Measurements from ENCODE around the gene RPTN.
A peak's percentile ranks its signal among the peaks of the same experiment; 100 is the strongest.

Gene RPTN

DNA sequence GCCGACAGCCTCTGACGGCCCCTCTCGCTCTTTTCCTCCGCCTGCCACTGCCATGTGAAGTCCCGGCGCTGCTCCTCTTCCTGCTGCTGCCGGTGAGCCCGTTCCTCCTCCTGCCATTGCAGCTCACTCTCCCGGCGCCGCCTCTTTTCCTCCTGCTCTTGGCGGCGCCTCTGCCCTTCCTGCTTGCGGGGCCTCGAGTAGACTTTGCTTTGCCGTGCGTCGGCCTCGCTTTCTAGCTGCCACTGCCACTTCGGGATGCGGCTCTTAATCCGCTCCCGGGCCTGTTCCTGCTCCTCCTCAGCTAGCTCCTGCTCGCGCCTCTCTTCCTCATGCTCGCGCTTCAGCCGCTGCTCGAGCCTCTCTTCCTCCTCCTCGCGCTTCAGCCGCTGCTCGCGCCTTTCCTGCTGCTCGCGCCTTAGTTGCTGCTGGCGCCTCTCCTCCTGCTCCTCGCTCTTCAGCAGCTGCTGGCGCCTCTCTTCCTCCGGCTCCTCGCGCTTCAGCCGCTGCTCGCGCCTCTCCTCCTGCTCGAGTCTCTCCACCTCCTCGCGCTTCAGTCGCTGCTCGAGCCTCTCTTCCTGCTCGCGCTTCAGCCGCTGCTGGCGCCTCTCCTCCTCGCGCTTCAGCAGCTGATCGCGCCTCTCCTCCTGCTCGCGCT is 48.0 kb downstream of the RPTN start:
- DNase-seq, result peak; percentile 45 to 48

DNA sequence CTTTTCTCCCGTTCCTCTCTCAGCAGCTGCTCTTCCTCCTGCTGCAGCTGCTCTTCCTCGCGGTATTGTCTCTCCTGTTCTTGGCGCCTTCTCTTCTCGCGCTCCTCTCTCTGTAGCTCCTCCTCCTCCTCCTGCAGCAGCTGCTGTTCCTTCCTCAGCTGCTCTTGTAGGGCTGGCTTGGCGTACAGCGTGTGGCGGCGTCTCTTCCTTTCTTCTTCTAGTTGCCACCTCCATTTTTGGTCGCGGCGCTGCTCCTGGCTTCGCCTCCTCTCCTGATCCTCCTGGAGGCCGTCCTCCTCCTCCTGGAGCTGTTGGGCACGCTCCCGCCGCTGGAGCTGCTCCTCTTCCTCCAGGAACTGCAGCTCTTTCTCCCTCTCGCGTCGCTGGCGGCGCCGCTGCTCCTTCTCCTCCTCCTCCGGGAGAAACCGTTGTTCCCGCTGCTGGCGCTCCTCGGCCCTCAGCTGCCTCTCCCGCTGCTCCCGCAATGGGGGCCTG is 48.6 kb downstream of the RPTN start:
- DNase-seq, result peak; percentile 37 to 48

DNA sequence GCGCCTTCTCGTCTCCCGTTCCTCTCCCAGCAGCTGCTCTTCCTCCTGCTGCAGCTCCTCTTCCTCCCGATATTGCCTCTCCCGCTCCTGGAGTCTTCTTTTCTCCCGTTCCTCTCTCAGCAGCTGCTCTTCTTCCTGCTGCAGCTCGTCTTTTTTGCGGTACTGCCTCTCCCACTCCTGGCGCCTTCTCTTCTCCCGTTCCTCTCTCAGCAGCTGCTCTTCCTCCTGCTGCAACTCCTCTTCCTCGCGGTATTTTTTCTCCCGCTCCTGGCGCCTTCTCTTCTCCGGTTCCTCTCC is 49.1 kb downstream of the RPTN start:
- DNase-seq, result no peak

DNA sequence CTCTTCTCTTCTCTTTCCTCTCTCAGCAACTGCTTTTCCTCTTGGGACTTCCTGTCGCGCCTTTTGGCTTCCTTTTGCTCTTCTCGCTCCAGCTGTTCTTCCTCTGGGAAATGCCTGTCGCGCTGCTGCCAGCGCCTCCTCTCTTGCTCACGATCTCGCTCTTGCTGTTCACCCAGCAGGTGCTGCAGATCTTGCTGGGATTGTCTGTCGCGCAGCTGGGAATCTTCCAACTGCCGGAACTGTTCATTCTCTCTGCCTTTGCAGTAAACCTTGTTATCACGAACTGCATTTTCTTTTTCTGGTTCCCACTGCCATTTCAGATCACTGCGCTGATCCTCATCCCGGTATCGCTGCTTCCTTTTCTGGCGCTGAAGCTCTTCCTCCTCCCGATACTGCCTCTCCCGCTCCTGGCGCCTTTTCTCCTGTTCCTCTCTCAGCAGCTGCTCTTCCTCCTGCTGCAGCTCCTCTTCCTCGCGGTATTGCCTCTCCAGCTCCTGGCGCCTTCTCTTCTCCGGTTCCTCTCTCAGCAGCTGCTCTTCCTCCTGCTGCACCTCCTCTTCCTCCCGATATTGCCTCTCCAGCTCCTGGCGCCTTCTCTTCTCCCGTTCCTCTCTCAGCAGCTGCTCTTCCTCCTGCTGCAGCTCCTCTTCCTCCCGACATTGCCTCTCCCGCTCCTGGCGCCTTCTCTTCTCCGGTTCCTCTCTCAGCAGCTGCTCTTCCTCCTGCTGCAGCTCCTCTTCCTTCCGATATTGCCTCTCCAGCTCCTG is 49.6 kb downstream of the RPTN start:
- peak in 1 of 2 experiments; percentile 6 for DNase-seq

DNA sequence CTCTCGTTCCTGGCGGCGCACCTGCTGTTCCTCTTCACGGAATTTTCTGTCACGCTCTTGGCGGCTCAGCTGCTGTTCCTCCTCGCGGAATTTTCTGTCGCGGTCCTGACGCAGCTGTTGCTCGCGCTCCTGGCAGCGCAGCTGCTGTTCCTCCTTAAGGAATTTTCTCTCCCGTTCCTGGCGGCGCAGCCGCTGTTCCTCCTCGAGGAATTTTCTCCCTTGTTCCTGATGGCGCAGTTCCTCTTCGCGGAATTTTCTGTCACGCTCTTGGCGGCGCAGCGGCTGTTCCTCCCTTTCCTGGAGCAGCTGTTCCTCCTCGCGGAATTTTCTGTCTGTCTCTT is 50.2 kb downstream of the RPTN start:
- no peak for DNase-seq

DNA sequence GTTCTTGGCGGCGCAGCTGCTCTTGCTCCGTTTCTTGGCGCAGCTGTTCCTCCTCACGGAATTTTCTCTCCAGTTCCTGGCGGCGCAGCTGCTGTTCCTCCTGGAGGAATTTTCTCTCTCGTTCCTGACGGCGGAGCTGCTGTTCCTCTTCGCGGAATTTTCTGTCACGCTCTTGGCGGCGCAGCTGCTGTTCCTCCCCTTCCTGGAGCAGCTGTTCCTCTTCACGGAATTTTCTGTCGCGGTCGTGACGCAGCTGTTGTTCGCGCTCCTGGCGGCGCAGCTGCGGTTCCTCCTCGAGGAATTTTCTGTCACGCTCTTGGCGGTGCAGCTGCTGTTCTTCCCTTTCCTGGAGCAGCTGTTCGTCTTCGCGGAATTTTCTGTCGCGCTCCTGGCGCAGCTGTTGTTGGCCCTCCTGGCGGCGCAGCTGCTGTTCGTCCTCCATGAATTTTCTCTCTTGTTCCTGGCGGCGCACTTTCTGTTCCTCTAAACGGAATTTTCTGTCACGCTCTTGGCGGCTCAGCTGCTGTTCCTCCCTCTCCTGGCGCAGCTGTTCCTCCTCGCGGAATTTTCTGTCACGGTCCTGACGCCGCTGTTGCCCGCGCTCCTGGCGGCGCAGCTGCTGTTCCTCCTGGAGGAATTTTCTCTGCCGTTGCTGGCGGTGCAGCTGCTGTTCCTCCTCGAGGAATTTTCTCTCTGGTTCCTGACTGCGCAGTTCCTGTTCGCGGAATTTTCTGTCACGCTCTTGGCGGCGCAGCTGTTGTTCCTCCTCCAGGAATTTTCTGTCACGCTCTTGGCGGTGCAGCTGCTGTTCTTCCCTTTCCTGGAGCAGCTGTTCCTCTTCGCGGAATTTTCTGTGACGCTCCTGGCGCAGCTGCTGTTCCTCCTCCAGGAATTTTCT is 50.8 kb downstream of the RPTN start:
- DNase-seq, result peak in 1 of 2 experiments; percentile 6

DNA sequence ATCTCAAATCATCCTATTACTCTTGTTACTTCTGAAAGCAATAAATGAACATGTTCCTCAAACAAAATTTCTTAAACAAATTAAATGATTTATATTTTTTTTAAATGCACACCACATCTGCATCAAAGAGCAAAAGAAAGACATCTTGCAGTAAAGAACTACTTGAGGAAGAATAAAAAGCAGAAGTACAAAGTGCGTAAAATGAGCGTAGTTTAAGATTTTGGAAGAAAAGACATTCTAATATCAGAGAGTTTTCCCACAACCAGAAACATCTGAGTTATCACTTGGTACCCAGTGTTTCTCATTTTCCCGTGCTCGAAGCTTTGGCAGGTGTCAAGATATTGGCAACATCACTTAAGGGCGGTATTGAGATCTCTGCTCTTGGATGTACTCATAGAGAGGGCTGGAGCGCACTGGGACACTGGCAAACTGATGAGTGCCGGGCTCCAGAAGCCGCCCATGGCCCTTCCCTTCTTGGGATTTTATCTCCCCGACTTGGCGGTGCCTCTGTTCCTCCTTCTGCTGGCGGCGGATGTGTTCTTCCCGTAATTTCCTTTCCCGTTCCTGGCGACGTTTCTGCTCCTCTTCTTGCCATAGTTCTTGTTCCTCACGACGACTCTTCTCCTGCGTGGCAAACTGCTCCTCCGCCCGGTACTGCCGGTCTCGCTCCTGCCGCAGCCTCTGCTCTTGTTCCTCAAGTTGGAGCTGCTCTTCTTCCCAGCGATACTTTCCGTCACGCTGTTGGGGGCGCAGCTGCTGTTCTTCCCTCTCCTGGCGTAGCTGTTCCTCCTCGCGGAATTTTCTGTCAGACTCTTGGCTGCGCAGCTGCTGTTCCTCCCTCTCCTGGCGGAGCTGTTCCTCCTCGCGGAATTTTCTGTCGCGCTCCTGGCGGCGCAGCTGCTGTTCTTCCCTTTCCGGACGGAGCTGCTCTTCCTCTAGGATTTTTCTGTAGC is 51.7 kb downstream of the RPTN start:
- DNase-seq, result peak; percentile 1 to 3

DNA sequence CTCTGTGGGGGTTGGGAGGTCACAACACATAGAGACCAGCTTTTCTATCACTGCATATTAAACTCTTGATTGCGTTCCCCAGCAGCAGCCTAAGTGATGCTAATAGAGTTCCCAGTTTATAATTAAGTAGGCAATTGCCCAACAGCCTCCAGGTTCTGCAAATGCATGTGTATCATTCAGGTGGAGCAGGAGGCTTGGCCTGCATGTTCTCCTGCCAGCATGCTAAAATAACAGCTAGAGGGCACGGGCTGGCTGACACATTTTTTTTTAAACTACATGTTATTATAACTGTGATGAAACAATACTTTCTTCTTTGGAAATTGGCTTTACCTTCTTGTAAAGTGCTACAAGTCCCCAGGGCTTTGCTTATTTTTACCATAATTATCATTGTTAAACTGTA is 54.2 kb downstream of the RPTN start:
- no peak for DNase-seq

All from activated CD4-positive, alpha-beta T cell treated with anti-CD3 and anti-CD28 coated beads, Interleukin-2, amount 50 U/mL, for 48 hours (primary cell).